Neural cell (in vitro differentiated cells): ENCODE results near the gene TMC7. TPM values are rescaled to one million over a fixed set of nuclear protein-coding genes. Genes with fewer than 3 reads are reported as not detected.

ENCODE experiments used
- H2AFZ ChIP-seq: fragments of 200-600, 300-800 bp; sonication (generic), shearing (Covaris generic); 2 replicates; pipeline ENCODE4 v1.6.0; 2014; ENCODE audit warnings: low read depth, mild to moderate bottlenecking, antibody characterized with exemption, low read length, moderate library complexity
- H3F3A ChIP-seq: fragments of 200-600 bp; shearing (Covaris generic); 2 replicates; pipeline ENCODE4 v1.6.1; 2016; ENCODE audit warnings: mild to moderate bottlenecking, moderate library complexity, mixed read lengths, antibody characterized with exemption, low read length; ENCODE audit not compliant: insufficient read depth, poor library complexity, severe bottlenecking
- H3K27ac ChIP-seq: fragments of 200-600, 300-800 bp; sonication (generic), shearing (Covaris generic); 2 replicates; pipeline ENCODE4 v1.5.1; 2014; ENCODE audit warnings: mild to moderate bottlenecking, low read length, moderate library complexity
- H3K27me3 ChIP-seq: fragments of 300-800, 200-600 bp; sonication (generic), shearing (Covaris generic); 2 replicates; pipeline ENCODE4 v1.6.0; 2014; ENCODE audit warnings: mild to moderate bottlenecking, low read depth, low read length, moderate library complexity; ENCODE audit not compliant: insufficient read depth
- H3K36me3 ChIP-seq: fragments of 300-800, 200-600 bp; sonication (generic), shearing (Covaris generic); 2 replicates; pipeline ENCODE4 v1.5.1; 2014; ENCODE audit warnings: mild to moderate bottlenecking, antibody characterized with exemption, low read length, moderate library complexity; ENCODE audit not compliant: insufficient read depth
- H3K4me2 ChIP-seq: fragments of 300-800, 200-600 bp; sonication (generic), shearing (Covaris generic); 2 replicates; pipeline ENCODE4 v1.6.0; 2014; ENCODE audit warnings: mild to moderate bottlenecking, low read length
- H3K4me3 ChIP-seq: fragments of 300-800, 200-600 bp; sonication (generic), shearing (Covaris generic); 2 replicates; pipeline ENCODE4 v1.5.1; 2014; ENCODE audit warnings: mild to moderate bottlenecking, low read length, moderate library complexity
- H3K79me2 ChIP-seq: fragments of 200-600 bp; shearing (Covaris generic); replicated peaks from 2 replicates; pipeline ENCODE4 v1.6.0; 2014; ENCODE audit warnings: mild to moderate bottlenecking, low read length, moderate library complexity; ENCODE audit not compliant: insufficient read depth
- H3K9ac ChIP-seq: fragments of 300-800, 200-600 bp; sonication (generic), shearing (Covaris generic); 2 replicates; pipeline ENCODE4 v1.6.1; 2016; ENCODE audit warnings: mild to moderate bottlenecking, low read length, mixed read lengths
- H3K9me2 ChIP-seq: fragments of 200-600 bp; shearing (Covaris generic); 2 replicates; pipeline ENCODE4 v1.6.1; 2016; ENCODE audit warnings: mild to moderate bottlenecking, low read length, mixed read lengths; ENCODE audit not compliant: insufficient read depth
- H3K9me3 ChIP-seq: fragments of 200-600, 300-800 bp; sonication (generic), shearing (Covaris generic); 2 replicates; pipeline ENCODE4 v1.6.1; 2016; ENCODE audit warnings: mild to moderate bottlenecking, mixed run types, low read length, moderate library complexity, mixed read lengths
- H4K20me1 ChIP-seq: fragments of 200-600 bp; shearing (Covaris generic); 2 replicates; pipeline ENCODE4 v1.6.1; 2016; ENCODE audit warnings: mild to moderate bottlenecking, mixed run types; ENCODE audit not compliant: insufficient read depth
- CTCF ChIP-seq: fragments of 450-650 bp; IDR thresholded peaks from 2 replicates; pipeline ENCODE4 v1.5.1; 2014; ENCODE audit warnings: antibody characterized with exemption, mild to moderate bottlenecking, moderate library complexity; ENCODE audit not compliant: poor library complexity, severe bottlenecking
- EP300 ChIP-seq: fragments of 450-650 bp; conservative IDR thresholded peaks from 2 replicates; pipeline ENCODE4 v1.6.1; 2014; ENCODE audit warnings: antibody characterized with exemption, mild to moderate bottlenecking, moderate library complexity; ENCODE audit not compliant: poor library complexity, severe bottlenecking
- EZH2 ChIP-seq: fragments of 200-600, 300-800 bp; shearing (Covaris generic), sonication (generic); IDR thresholded peaks from 2 replicates; pipeline ENCODE4 v1.6.1; 2014; ENCODE audit warnings: antibody characterized with exemption, low read length, borderline replicate concordance, mild to moderate bottlenecking; ENCODE audit not compliant: insufficient read depth, poor library complexity, severe bottlenecking
- MXI1 ChIP-seq: fragments of 450-650 bp; conservative IDR thresholded peaks from 2 replicates; pipeline ENCODE4 v1.6.1; 2014; ENCODE audit warnings: antibody characterized with exemption, mild to moderate bottlenecking; ENCODE audit not compliant: poor library complexity, severe bottlenecking
- POLR2AphosphoS5 ChIP-seq: IDR thresholded peaks from 2 replicates; pipeline ENCODE4 v1.6.1; 2012
- RAD21 ChIP-seq: fragments of 450-650 bp; conservative IDR thresholded peaks from 2 replicates; pipeline ENCODE4 v1.6.1; 2014; ENCODE audit warnings: antibody characterized with exemption, mild to moderate bottlenecking, moderate library complexity
- REST ChIP-seq: IDR thresholded peaks from 2 replicates; pipeline ENCODE4 v1.6.1; 2012; ENCODE audit warnings: borderline replicate concordance
- SMC3 ChIP-seq: fragments of 450-650 bp; conservative IDR thresholded peaks from 2 replicates; pipeline ENCODE4 v1.6.1; 2014; ENCODE audit warnings: antibody characterized with exemption, mild to moderate bottlenecking, moderate library complexity; ENCODE audit not compliant: poor library complexity
- TAF1 ChIP-seq: IDR thresholded peaks from 2 replicates; pipeline ENCODE4 v1.6.1; 2012; ENCODE audit warnings: low read depth
- polyA plus RNA-seq: library from polyadenylated mRNA; depleted of rRNA; stranded (reverse); fragments of >200 nt; gene quantifications from 2 replicates; pipeline ENCODE4 v1.2.3, GENCODE V29; 2014

Gene TMC7
- polyA plus RNA-seq, 1 donor from 2014 or later = 3.5 TPM

- Histone ChIP-seq H3K36me3 (no peaks in the 10 kb centered on the region), H3K27ac (no peak overlapping the region), H3K79me2 (no peaks in the 10 kb centered on the region), H3K27me3 (no peaks in the 10 kb centered on the region), H3K9me2 (no peaks in the 10 kb centered on the region), H3K4me2 (no peak overlapping the region), H3K4me3 (no peak overlapping the region), H3K9ac (no peak overlapping the region), H3F3A (no peaks in the 10 kb centered on the region), H3K9me3 (no peaks in the 10 kb centered on the region), H2AFZ (no peak overlapping the region), H4K20me1 (no peaks in the 10 kb centered on the region)
- TF ChIP-seq REST (no peak), SMC3 (no peak), MXI1 (no peak), EP300 (no peak), RAD21 (no peak), EZH2 (no peak), POLR2AphosphoS5 (no peak), TAF1 (no peak), CTCF (no peak)
These were observed 46.3 kb upstream of the TMC7 start for GRCh38 chr16:18937390-18937789.

GRCh38 chr16:18938986-18939385 is 44.7 kb upstream of the TMC7 start:
- no peak overlapping the region for H3K9ac ChIP-seq
- no peaks in the 10 kb centered on the region for H4K20me1 ChIP-seq
- H3K9me3 ChIP-seq = no peaks in the 10 kb centered on the region
- no peak overlapping the region for H3K4me3 ChIP-seq
- H3K27ac ChIP-seq = no peak overlapping the region
- TF ChIP-seq RAD21 = no peak
- no peak for TF ChIP-seq POLR2AphosphoS5
- TF ChIP-seq EZH2 = no peak
- TF ChIP-seq EP300 = no peak
- TF ChIP-seq REST = no peak
- no peak for TF ChIP-seq CTCF
- TF ChIP-seq SMC3 = no peak
- no peak for TF ChIP-seq MXI1
- TF ChIP-seq TAF1 = no peak
- no peak overlapping the region for H2AFZ ChIP-seq
- H3F3A ChIP-seq = no peaks in the 10 kb centered on the region
- H3K36me3 ChIP-seq = no peaks in the 10 kb centered on the region
- H3K9me2 ChIP-seq = no peaks in the 10 kb centered on the region
- H3K79me2 ChIP-seq = no peaks in the 10 kb centered on the region
- H3K4me2 ChIP-seq = no peak overlapping the region
- H3K27me3 ChIP-seq = no peaks in the 10 kb centered on the region
